Cerebellar nuclear complex (tissue), 1 donor: ENCODE data around the gene HDAC11.
"Not testable (repeated sequence)": the region's sequence is repeated elsewhere in the genome, so short reads cannot be mapped to it uniquely, and the experiment has no call there.

Source experiments
- DNase-seq, 2 experiments: peaks; one replicate each; lab custom pipeline; 2025; lab: John Stamatoyannopoulos, UW

The HDAC11 gene

GRCh38 chr3:13479582-13480339, at the start of gene HDAC11:
TSS of gene HDAC11 (plus strand) at chr3:13480306. CDS start at chr3:13480348, 42 bp downstream.
- peak; percentile 93 to 95 for DNase-seq

GRCh38 chr3:13430411-13430875, 49.7 kb upstream of the HDAC11 start:
- DNase-seq = not testable (repeated sequence)

GRCh38 chr3:13432093-13432492, 48.0 kb upstream of the HDAC11 start:
- DNase-seq = no peak

- no peak for DNase-seq
Measured at GRCh38 chr3:13433912-13434311, 46.2 kb upstream of the HDAC11 start.

- not testable (repeated sequence) for DNase-seq
Measured at GRCh38 chr3:13436213-13436612, 43.9 kb upstream of the HDAC11 start.

- DNase-seq = no peak
Measured at GRCh38 chr3:13440204-13440817, 39.8 kb upstream of the HDAC11 start.

GRCh38 chr3:13442882-13443281, 37.2 kb upstream of the HDAC11 start:
- not testable (repeated sequence) for DNase-seq

- no peak for DNase-seq
Measured at GRCh38 chr3:13451301-13451673, 28.8 kb upstream of the HDAC11 start.

- DNase-seq = peak in 1 of 2 experiments; percentile 23
Measured at GRCh38 chr3:13452490-13453335, 27.4 kb upstream of the HDAC11 start.

- DNase-seq = no peak
Measured at GRCh38 chr3:13455644-13456043, 24.5 kb upstream of the HDAC11 start.

- DNase-seq = no peak
Measured at GRCh38 chr3:13457593-13457992, 22.5 kb upstream of the HDAC11 start.

GRCh38 chr3:13459605-13460340, 20.3 kb upstream of the HDAC11 start:
- no peak for DNase-seq

- DNase-seq = no peak
Measured at GRCh38 chr3:13460341-13460736, 19.8 kb upstream of the HDAC11 start.

- DNase-seq = no peak
Measured at GRCh38 chr3:13461169-13462124, 18.7 kb upstream of the HDAC11 start.

GRCh38 chr3:13462125-13462629, 17.9 kb upstream of the HDAC11 start:
- DNase-seq = no peak

GRCh38 chr3:13462822-13463221, 17.3 kb upstream of the HDAC11 start:
- DNase-seq = no peak

GRCh38 chr3:13463618-13464400, 16.3 kb upstream of the HDAC11 start:
- DNase-seq = no peak

- no peak for DNase-seq
Measured at GRCh38 chr3:13465236-13465873, 14.8 kb upstream of the HDAC11 start.

- DNase-seq = no peak
Measured at GRCh38 chr3:13466781-13467180, 13.3 kb upstream of the HDAC11 start.
